WI38 (cell line): Measurements from ENCODE around the gene CAMK2G.

ENCODE experiments used
- H3K4me3 ChIP-seq: 2 replicates; pipeline ENCODE4 v1.5.1; 2011; ENCODE audit warnings: low read depth, mild to moderate bottlenecking, control low read depth, low read length
- TF ChIP-seq, protein P1 (sequence below): IDR thresholded peaks from 2 replicates; pipeline ENCODE4 v1.5.1; 2012; ENCODE audit warnings: low read depth, mild to moderate bottlenecking, control low read depth, low read length

CAMK2G gene

DNA sequence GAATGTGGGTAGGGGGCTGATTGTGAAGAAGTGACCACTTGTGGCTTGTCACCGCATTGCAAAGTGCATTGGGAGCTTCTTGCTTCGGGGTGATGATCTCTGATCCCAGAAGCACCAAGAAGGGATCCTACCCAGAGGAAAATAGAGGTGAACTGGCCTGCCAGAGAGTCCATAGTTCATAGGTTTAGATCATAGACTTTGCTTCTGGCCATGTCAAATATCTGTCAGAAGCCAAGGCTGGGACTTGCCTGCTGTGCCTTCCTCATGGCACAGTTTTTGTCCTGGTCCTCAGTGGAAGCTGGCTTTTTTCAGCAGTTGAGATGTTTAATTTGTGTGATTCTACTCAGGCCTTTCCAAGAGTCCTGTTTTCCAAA lies 87.9 kb downstream of the CAMK2G start:
- H3K4me3 ChIP-seq, result peak overlapping the region; percentile 91
- TF ChIP-seq, protein P1, sequence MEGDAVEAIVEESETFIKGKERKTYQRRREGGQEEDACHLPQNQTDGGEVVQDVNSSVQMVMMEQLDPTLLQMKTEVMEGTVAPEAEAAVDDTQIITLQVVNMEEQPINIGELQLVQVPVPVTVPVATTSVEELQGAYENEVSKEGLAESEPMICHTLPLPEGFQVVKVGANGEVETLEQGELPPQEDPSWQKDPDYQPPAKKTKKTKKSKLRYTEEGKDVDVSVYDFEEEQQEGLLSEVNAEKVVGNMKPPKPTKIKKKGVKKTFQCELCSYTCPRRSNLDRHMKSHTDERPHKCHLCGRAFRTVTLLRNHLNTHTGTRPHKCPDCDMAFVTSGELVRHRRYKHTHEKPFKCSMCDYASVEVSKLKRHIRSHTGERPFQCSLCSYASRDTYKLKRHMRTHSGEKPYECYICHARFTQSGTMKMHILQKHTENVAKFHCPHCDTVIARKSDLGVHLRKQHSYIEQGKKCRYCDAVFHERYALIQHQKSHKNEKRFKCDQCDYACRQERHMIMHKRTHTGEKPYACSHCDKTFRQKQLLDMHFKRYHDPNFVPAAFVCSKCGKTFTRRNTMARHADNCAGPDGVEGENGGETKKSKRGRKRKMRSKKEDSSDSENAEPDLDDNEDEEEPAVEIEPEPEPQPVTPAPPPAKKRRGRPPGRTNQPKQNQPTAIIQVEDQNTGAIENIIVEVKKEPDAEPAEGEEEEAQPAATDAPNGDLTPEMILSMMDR, result no peak

DNA sequence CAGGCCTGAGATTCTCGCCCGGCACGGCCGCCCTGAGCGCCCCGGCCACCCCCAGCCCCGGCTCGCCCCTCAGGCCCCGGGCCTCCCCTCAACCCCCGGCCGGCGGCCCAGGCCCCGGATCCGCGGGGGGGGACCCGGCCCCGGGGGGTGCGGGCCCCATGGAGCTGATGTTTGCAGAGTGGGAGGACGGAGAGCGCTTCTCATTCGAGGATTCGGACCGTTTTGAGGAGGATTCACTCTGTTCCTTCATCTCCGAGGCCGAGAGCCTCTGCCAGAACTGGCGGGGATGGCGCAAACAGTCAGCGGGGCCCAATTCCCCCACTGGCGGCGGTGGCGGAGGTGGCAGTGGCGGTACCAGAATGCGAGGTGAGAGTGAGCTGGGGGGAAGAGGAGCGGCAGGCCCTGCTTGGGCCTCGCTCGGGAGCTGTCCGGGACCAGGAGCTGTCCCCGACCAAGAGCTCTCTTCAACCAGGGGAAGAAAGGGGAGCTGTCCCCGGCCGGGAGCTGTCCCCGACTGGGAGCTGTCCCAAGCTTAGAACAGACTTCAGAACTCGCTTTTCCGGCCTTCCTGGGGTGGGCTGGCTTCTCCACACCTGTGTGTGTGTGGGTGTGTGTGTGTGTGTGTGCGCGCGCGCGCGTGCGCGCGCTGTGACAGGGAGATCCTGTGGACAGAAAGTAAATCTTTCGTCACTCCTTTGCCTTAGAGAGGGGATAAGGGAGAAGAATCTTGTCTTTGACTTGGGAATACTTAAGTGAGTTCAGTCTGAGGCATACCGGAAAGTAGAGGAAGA lies 88.4 kb downstream of the CAMK2G start:
- peak overlapping the region; percentile 91 for H3K4me3 ChIP-seq
- TF ChIP-seq, protein P1, result no peak

DNA sequence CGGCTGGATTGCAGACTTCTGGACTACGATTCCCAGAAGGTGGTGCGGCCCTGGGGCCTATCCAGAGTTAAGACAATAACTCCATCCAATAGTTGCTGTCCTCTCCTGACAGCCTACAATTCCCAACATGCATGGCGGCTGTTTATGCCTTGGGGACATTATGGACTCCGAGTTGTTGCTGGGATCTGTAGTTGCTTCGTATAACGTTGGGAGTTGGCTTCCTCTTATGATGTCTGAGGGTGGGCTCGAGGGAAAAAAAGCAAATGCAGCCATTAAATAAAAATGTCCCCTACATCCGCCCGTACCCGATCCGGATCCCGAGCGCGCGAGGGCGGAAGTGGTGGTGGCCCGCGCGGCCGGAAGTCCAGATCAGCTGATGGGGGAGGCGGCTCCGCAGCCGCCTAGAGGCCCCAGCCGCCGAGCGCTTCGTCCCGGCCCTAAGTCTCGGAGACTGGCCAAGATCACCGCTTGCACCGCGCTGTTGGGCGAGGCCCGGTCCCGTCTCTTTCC lies 89.1 kb downstream of the CAMK2G start, which contains the start of gene ZSWIM8:
ZSWIM8 (plus strand) TSS at position 396 of the 510 bp plus-strand sequence. CDS start 273 bp downstream, outside the sequence.
- peak within 1 kb of the TSS; percentile 91 for H3K4me3 ChIP-seq
- TF ChIP-seq, protein P1, result no peak

DNA sequence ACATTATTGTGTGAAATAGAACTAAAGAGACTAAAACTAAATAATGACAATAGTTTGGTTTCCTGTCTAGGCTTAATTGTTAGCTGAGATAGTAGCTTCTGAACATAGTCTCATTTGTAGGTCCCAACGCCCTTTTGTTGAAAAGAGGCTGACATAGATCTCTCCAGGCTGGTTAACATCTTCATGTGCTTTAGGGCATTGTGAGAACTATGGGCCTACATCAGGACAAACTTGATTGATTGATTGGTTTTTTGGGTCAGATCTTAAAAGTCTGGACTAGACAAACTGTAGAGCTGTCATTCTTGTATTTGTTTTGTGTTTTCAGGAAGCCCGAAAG lies 91.6 kb downstream of the CAMK2G start:
- TF ChIP-seq, protein P1, result no peak
- H3K4me3 ChIP-seq, result peak overlapping the region; percentile 88

DNA sequence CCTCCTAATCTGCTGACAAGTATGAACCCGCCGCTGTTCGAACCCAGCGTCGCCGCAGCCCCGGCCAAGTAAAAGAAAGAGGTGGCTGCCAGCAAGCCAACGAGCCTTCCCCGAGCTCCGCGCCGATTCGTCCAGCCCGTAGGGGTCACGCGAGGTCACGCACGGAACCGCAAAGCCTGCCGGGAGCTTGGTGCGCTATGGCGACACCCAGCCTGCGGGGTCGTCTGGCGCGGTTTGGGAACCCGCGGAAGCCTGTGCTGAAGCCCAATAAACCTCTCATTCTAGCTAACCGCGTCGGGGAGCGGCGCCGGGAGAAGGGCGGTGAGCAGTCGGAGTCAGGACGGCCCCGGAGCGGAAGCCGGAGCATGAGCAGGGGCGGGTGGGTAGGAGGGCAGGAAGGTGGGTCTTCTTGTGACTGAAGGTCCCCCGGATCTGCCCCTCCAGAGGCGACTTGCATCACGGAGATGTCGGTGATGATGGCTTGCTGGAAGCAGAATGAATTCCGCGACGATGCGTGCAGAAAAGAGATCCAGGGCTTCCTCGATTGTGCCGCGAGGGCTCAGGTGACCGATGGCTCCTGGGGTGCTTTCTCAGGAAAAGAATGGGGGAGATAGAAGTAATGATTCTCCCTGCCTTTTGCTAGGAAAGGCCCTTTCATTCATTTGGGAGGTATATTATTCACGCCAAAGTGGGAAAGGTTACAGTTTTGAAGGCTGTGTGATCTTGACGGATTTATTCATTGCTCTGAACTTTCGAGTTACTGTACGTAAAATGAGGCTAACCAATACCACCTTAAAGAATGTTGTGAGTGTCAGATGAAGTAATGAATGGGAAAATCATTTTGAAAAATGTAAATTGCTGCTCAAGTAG lies 92.2 kb downstream of the CAMK2G start, which contains the start of gene CHCHD1:
CHCHD1 (plus strand) TSS at position 170 of the 870 bp plus-strand sequence; CDS start at position 198, 28 bp downstream.
- peak within 1 kb of the TSS; percentile 88 for H3K4me3 ChIP-seq
- TF ChIP-seq, protein P1, result no peak

DNA sequence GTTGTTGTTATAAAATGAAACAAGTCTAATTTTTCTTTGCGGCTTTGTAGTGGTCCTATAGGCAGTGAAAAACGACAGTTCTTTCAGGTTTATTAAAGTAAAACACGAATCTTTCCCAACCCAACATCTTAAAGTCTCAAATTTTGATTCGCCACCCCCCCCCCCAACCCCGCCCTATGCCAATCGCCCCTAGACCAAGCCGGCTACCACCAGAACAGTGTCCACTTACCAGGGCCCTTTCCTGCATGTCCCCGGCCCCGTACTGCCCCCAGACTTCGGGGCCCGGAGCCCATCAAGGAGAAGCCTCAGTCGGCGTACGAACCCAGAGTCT lies 92.8 kb downstream of the CAMK2G start:
- TF ChIP-seq, protein P1, result no peak
- H3K4me3 ChIP-seq, result peak overlapping the region; percentile 88

DNA sequence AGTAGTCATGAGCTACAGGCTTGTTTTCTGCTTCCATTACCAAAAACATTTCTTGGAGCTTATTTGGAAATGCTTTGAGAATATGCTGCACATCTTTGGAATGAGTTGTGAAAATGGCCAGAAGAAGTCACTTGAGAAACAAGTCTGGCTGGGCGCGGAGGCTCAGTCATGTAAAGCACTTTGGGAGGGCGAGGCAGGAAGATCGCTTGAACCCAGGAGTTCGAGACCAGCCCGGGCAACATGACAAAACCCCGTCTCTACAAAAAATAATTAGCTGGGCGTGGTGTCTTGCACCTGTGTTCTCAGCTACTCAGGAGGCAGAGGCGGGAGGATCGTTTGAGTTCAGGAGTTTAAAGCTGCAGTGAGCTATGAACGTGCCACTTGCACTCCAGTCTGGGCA lies 93.4 kb downstream of the CAMK2G start:
- TF ChIP-seq, protein P1, result no peak
- peak overlapping the region; percentile 88 for H3K4me3 ChIP-seq
